ENCODE data around the gene DUSP15. TPM values are rescaled to one million over a fixed set of nuclear protein-coding genes. Genes with fewer than 3 reads are reported as not detected.

The DUSP15 gene
- total and polyA plus RNA-seq, 7 donors = 0.60 to 2.6 (median 1.7) TPM; not detected in 2

- no peak for TF ChIP-seq EP300 (IDR thresholded peaks at IDR 0.05)
- Histone ChIP-seq H3K27ac (no peak overlapping the region), H3K4me3 (no peak overlapping the region), H3K4me1 (peaks cover 0 to 17% (median 12%) of the 10 kb centered on the region in 4 donors), H3K36me3 (no peaks in the 10 kb centered on the region), H3K27me3 (no peaks in the 10 kb centered on the region), H3K9me3 (no peaks in the 10 kb centered on the region)
- intact Hi-C loops (cut with DNase I) = no loop called here
- DNase-seq = peak; percentile 34
- 80 to 87% methylated on average over 9 of the region's 9 CpGs for WGBS, 2 donors
Observed at GRCh38 chr20:31838646-31839292, 31.6 kb downstream of the DUSP15 start.

- Histone ChIP-seq H3K27ac (peak overlapping the region in 1 of 4 donors; percentile 20), H3K9me3 (no peaks in the 10 kb centered on the region), H3K4me1 (peaks cover 0 to 17% (median 12%) of the 10 kb centered on the region in 4 donors), H3K36me3 (no peaks in the 10 kb centered on the region), H3K27me3 (peaks cover 0 to 4% (median 0%) of the 10 kb centered on the region in 3 donors), H3K4me3 (no peak overlapping the region)
- intact Hi-C loops (cut with DNase I) = no loop called here
- TF ChIP-seq EP300 (IDR thresholded peaks at IDR 0.05) = no peak
- TF ChIP-seq, protein P1, sequence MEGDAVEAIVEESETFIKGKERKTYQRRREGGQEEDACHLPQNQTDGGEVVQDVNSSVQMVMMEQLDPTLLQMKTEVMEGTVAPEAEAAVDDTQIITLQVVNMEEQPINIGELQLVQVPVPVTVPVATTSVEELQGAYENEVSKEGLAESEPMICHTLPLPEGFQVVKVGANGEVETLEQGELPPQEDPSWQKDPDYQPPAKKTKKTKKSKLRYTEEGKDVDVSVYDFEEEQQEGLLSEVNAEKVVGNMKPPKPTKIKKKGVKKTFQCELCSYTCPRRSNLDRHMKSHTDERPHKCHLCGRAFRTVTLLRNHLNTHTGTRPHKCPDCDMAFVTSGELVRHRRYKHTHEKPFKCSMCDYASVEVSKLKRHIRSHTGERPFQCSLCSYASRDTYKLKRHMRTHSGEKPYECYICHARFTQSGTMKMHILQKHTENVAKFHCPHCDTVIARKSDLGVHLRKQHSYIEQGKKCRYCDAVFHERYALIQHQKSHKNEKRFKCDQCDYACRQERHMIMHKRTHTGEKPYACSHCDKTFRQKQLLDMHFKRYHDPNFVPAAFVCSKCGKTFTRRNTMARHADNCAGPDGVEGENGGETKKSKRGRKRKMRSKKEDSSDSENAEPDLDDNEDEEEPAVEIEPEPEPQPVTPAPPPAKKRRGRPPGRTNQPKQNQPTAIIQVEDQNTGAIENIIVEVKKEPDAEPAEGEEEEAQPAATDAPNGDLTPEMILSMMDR (IDR thresholded peaks at IDR 0.05) = no peak
- no peak for TF ChIP-seq POLR2AphosphoS5 (IDR thresholded peaks at IDR 0.05)
- no peak for TF ChIP-seq POLR2A (IDR thresholded peaks at IDR 0.05)
- WGBS, 2 donors = 59 to 62% methylated on average over 3 of the region's 3 CpGs
- DNase-seq = peak; percentile 52
Observed at GRCh38 chr20:31837896-31838397, 32.4 kb downstream of the DUSP15 start.

DNA sequence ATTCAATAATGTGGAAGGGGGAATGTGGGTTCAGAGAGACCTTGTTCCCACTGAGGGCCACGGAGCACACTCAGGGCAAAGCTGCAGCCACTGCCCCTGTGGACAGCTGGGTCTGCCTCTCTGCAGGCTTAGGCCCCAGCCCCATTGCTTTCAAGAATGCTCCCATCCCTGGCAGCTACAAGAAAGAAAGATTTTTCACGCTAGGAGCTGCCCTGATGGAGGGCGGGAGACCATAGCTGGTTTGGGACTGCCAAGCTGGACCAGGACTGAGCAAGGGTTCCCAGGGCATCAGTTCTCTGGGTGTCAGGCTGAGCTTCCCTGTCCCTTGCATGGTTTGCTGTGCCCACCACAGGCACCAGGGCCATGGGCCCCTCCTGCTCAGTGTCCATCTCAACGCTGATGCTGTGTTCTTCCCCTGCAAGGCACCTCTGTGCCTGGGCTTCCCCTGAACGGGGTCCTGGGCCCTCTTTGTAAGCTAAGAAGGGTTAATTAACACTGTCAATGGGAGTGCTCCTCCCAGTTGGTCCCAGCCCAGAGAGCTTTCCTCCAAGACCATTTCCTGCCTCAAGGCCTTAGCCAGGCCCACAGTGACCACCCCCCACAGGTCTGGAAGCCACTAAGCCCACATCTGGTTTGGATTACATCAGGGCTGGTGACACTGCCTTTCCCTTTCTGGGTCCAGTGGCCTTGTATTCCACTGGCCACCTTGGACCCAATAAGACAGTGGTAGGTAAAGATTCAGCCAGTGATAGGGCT is 33.3 kb downstream of the DUSP15 start:
- TF ChIP-seq POLR2AphosphoS5 (IDR thresholded peaks at IDR 0.05) (no peak), POLR2A (IDR thresholded peaks at IDR 0.05) (no peak), EP300 (IDR thresholded peaks at IDR 0.05) (no peak)
- TF ChIP-seq, protein P1 (IDR thresholded peaks at IDR 0.05) = no peak
- WGBS, 2 donors = 78 to 79% methylated on average over 5 of the region's 5 CpGs
- no peaks in the 10 kb centered on the region for H3K36me3 ChIP-seq
- H3K4me1 ChIP-seq = peaks cover 0 to 17% (median 12%) of the 10 kb centered on the region in 4 donors
- H3K9me3 ChIP-seq = no peaks in the 10 kb centered on the region
- H3K4me3 ChIP-seq = no peak overlapping the region
- DNase-seq = peak; percentile 44
- intact Hi-C loops (cut with DNase I) = no loop called here
- no peak overlapping the region for H3K27ac ChIP-seq
- H3K27me3 ChIP-seq = peaks cover 0 to 9% (median 0%) of the 10 kb centered on the region in 3 donors

- no peaks in the 10 kb centered on the region for H3K9me3 ChIP-seq
- intact Hi-C loops (cut with DNase I) = no loop called here
- H3K36me3 ChIP-seq = no peaks in the 10 kb centered on the region
- DNase-seq = peak; percentile 83
- H3K4me1 ChIP-seq = peaks cover 0 to 17% (median 12%) of the 10 kb centered on the region in 4 donors
- 26 to 33% methylated on average over 14 of the region's 14 CpGs for WGBS, 2 donors
- H3K4me3 ChIP-seq = no peak overlapping the region
- peaks cover 0 to 9% (median 0%) of the 10 kb centered on the region in 3 donors for H3K27me3 ChIP-seq
- no peak for TF ChIP-seq EP300 (IDR thresholded peaks at IDR 0.05)
- peak in 1 of 4 donors; percentile 14 for TF ChIP-seq POLR2AphosphoS5 (IDR thresholded peaks at IDR 0.05)
- H3K27ac ChIP-seq = no peak overlapping the region
Observed at GRCh38 chr20:31835977-31836852, 34.1 kb downstream of the DUSP15 start.

GRCh38 chr20:31835554-31835953 is 34.8 kb downstream of the DUSP15 start:
- H3K9me3 ChIP-seq = no peaks in the 10 kb centered on the region
- no peak for TF ChIP-seq EP300 (IDR thresholded peaks at IDR 0.05)
- TF ChIP-seq, protein P1 (IDR thresholded peaks at IDR 0.05) = no peak
- no peak for TF ChIP-seq POLR2A (IDR thresholded peaks at IDR 0.05)
- no peak for TF ChIP-seq POLR2AphosphoS5 (IDR thresholded peaks at IDR 0.05)
- 75 to 78% methylated on average over 9 of the region's 9 CpGs for WGBS, 2 donors
- DNase-seq = no peak
- H3K36me3 ChIP-seq = no peaks in the 10 kb centered on the region
- no peak overlapping the region for H3K27ac ChIP-seq
- intact Hi-C loops (cut with DNase I) = no loop called here
- no peak overlapping the region for H3K4me3 ChIP-seq
- peaks cover 0 to 17% (median 12%) of the 10 kb centered on the region in 4 donors for H3K4me1 ChIP-seq
- H3K27me3 ChIP-seq = peaks cover 0 to 9% (median 0%) of the 10 kb centered on the region in 3 donors

All from sigmoid colon (tissue), 7 donors.